GM18868 (cell line): ENCODE measurements around the gene PNMT.

Source experiments
- ATAC-seq: cut with Tn5 transposase; IDR thresholded peaks from one replicate; pipeline ENCODE4 v1.9.1; 2021; ENCODE audit warnings: mild to moderate bottlenecking, moderate library complexity; ENCODE audit not compliant: unreplicated experiment

PNMT gene

DNA sequence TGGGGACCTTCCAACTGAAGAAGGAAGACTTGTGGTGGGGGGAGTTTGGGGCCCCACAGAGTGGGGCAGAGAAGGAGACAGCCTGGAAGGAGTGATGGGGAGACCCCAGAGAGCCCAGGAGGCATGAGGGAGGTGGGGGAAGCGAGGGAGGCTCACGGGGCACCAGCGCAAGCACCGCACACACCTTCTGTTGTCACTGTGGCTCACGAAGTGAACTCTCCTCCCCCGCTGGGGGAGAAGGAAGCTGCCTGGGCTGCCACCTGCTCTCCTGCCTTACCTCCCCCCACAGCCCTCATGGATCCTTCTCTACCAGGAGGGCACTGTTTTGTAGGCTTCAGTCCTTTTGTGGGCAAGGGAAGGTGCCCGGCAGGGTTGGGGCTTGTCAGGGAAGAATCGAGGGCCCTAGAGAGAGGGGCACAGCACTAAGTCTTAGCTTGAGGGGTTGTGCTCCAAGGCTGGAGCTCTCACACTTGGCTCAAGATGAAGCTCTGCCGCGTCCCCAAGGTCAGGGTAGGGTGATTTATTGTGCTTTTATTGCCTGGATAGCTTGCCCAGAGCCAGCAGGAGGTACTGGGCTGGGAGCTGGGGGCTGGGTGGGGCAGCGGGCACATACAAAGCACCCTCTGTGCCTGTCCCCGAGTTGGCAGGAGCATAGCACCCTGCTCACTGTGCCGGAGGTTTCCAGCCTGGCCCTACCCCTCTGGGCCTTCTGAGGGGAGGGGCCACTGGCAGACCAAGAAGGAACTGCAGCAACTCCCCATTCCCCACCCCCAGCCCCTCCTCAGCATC lies 35.9 kb upstream of the PNMT start:
- ATAC-seq: no peak

DNA sequence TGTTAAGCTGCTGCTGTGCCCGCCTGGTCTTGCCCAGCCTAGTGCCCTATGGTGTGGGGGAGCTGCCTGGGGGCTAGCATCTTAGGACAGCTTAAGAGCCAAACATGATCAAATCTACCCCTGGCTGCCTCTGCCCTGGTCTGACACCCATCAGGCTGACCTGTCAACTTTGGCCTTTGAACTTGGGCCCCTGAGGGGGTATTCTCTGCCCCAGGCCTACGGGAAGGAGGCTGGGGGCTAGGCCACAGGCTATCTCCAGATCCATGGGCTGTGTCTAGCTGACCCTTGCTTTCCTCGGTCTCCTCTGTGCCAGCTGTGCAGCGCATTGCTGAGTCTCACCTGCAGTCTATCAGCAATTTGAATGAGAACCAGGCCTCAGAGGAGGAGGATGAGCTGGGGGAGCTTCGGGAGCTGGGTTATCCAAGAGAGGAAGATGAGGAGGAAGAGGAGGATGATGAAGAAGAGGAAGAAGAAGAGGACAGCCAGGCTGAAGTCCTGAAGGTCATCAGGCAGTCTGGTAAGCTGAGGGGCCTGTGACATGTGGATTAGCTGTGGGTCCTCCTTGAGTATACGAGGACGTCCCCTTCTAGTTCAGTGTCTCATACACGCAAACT lies 34.6 kb upstream of the PNMT start:
- ATAC-seq: no peak

DNA sequence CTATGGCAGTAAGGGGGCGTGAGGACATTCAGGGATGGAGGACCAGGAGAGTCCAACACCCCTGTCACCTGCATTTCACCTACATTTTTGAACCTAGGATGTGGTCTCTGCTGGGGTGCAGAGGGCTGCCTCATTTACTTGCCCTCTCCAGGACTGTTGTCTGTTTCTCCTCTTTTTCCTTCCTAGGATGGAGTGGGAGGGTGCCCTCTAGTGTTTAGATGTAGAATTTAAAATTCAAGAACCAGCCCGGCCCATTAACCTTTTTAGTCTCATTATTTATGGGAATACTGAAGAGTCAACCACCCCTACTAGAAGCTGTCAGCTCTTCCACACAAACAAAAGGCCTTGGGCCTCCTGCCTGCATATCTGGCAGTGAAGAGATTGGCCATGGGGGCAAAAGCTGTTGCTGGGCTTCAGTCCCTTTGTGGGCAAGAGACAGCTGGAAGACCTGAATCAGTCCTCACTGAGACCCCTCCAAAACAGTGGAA lies 33.8 kb upstream of the PNMT start:
- ATAC-seq: no peak

DNA sequence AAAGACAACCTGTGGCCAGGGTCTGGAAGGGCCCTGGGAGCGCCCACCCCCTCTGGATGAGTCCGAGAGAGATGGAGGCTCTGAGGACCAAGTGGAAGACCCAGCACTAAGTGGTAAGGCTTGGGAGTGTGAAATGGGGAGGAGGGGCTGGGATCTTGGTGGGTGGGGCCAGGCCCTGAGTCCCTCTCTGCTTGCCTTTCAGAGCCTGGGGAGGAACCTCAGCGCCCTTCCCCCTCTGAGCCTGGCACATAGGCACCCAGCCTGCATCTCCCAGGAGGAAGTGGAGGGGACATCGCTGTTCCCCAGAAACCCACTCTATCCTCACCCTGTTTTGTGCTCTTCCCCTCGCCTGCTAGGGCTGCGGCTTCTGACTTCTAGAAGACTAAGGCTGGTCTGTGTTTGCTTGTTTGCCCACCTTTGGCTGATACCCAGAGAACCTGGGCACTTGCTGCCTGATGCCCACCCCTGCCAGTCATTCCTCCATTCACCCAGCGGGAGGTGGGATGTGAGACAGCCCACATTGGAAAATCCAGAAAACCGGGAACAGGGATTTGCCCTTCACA lies 32.6 kb upstream of the PNMT start:
- no peak for ATAC-seq

DNA sequence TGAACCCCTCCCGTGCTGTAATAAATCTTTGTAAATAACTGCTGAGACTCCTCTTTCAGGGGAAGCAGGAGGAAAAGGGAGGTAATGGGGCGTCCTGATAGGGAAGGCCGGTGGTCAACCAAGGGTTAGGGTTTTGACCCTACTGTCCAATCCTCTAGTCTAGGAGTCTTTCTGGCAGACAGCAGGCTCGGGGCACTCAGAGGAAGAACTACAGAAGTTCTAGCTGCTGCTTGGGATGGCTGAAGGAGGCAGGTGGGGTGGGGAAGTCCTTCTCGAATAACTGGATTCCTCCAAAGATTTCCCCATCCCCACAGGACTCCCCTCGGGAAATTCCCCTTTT lies 31.7 kb upstream of the PNMT start:
- no peak for ATAC-seq

DNA sequence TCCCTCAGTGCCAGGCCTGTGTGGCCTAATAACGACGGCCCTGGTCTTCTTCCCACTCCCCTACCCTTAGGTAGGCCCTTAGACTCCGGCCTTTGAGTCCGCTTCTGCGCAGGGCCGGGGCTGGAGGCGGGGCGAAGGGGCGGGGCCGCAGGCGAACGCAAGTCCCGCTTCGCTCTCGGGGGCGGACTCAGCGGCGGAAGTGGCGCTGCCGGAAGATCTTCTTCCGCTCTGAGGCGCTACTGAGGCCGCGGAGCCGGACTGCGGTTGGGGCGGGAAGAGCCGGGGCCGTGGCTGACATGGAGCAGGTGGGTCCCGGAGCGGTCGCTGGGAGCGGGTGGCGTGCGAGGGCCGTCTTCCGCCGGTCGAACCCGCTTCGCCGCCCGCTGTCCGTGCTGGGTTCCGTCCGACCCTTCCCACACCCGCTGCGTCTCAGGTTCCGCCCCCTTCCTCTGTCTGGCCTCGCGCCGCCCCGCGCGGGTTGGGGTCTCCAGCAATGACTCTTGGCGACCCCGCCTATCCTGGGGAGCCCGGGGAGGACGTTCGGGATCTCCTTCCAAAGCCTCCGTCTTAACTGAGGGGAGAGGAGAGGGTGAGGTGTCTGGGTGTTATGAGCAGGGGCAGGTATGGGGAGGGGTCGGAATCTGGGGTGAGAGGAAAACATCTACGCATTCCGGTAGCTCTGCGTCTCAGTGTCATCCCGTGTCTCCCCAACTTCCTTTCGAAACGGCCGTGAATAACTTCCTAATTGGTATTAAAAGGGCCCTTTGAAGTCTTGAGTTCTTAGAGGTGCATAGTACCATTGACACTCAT lies 31.1 kb upstream of the PNMT start, which contains the start of gene STARD3:
Gene STARD3 (plus strand): TSS at position 218 of the 810 bp plus-strand sequence. CDS start 16,388 bp downstream, outside the sequence.
- ATAC-seq: peak; percentile 89

DNA sequence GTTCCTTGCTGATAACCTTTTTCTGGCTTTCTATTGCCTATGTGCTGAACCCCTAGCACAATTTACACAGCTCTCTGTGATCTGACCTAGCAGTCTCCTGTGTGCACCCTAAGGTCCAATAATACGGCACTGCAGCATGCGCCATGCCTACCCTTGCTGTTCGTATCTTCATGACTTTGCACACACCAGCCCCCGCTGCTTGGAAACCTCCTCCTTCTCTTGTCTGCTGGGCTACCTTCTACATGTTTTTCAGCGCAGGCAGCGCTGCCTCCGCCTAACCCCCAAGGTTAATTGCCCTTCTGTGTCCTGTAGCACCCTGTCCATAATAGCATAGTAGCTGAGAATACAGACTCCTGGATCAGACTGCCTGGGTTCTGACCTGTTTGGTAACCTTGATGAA lies 29.9 kb upstream of the PNMT start:
- no peak for ATAC-seq

DNA sequence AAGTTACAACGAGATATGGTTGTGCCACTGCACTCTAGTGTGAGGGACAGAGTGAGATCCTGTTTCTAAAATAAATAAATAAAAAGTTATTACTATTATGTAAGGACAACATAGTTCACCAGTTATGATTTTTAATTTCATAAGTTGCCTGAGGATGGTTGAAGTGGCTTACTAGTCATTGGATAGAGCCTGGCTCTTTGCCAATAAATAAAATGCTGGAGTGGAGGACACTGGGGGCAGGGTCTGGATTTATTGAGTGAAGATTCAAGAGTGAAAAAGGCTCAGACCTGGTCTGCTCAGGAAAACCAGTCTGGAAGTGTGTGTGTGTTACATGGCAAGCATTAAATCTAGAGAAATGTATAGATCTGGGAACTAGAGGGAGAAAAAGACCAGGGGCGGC lies 29.2 kb upstream of the PNMT start:
- no peak for ATAC-seq

DNA sequence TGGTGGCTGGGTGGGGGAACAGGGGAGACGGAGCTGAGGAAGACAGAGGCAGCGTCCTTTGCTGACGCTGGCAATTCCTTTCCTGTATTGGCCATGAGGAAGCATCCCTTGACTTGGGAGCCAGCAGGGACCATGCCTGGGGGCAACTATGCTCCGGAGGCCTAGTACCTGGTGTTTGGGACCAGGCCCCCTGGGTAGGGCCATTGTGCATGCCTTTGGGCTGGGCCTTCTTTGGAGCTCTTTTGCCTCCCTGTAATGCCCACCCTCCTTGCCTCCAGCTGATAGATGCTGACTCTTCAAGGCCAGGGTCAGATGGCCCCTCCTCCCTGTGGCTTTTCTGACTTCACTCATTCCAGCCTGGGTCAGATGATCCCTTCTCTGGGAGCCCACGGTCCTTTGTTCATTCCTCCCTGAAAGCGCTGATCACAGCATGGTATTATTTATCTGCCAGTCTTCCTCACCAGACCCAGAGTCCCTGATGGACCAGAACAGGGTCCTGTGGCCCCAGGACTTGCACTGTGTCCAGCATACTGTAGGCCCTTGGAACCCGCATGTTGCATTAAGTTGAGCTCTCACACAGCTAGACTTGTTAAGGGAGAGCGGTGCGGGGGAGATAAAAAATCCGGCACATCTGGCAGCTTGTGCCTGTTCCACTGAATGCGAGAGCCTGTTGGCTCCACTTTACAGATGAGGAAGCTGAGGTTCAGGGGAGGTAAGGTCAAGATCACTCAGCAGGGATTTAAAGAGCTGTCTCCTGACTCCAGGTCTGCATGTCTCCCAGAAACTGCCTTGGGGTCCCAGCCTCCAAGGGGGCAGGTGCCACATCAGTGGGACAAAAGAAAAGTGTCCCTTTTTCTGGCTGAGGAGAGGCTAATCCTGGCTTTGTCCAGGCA lies 28.4 kb upstream of the PNMT start:
- ATAC-seq: no peak

DNA sequence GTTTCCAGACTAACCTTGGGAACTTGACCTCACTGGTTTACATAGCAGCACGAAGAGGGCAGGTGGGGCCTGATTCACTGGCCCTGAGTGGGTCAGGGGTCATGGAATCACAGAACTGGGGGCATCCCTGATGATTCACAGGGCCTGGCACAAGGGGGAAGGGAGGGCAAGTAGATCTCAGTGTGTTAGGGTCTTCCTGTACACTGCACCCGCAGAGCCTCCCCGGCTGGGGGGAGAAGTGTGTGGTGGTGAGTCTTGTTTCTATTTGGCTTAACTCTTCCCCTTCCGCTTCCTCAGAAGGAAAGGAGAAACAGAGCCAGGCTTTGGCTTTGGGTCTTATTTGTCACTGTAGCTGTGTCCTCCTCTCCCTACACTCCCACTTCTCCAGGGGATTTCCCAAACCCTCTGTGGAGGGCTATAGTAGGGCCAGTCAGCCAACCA lies 27.6 kb upstream of the PNMT start:
- no peak for ATAC-seq

DNA sequence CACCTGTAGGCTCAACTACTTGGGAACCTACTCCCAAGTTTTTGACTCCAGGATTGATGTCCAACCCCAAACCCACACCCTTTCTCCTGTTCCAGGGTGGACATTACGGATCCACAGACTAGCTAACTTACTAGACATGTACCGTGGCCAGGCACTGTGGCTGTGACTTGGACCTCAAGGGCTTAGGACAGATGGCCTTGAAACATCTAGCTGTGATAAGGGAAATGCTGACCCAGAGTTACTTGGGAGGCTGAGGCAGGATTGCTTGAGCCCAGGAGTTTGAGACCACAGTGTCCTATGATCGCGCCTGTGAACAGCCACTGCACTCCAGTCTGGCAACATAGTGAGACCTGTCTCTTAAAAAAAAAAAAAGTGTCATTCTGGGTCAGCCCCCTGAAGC lies 27.2 kb upstream of the PNMT start:
- ATAC-seq: no peak

DNA sequence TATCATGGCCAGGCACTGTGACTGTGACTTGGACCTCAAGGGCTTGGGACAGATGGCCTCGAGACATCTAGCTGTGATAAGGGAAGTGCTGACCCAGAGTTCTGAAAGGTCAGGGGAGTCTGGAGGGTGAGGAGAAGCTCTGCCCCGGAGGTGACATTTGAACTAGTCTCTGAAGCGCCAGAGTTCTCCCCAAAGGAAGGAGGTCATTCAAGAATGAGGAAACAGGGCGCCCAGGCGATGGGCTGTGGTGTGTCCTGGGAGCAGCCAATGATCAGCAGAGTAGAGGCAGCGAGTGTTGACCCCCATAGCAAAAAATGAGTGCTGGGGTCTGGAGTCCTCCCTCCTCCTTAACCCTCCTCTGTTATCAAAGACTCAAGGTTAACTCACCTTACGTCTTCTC lies 26.4 kb upstream of the PNMT start:
- ATAC-seq: no peak

DNA sequence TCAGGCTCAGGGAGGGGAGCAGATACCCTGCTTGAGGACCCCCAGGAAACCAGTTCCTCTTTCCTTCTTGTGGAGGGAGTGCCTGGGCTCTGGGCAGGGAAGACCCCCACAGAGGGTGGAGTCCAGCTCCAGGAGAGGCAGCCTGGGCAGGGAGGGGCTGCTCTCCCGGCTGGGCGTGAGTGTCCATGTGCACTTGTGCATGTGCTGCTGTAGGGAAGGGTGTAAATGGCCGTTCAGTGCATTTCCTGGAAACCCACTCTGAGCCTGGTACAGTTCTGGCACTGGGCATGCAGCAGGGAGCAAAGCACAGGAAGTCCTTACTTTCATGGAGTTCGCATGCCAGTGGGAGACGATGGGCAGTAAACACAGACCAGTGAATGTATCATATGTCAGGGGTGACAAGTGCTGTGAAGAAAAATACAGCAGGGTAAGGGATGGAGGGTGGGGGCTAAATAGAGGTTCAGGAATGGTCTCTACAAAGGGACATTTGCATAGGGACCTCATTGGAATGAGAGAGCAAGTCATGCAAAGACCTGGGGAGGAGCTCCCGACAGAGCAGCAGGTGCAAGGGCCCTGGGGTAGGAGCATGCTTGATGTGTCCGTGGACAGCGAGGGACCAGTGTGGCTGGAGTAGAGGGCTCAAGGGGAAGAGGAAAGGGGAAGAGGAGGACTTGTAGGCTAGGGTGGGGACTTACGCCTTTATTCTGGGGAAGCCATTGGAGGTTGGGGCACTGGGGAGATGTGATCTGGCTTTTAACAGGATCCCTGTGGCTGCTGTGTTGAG lies 25.8 kb upstream of the PNMT start:
- ATAC-seq: no peak

DNA sequence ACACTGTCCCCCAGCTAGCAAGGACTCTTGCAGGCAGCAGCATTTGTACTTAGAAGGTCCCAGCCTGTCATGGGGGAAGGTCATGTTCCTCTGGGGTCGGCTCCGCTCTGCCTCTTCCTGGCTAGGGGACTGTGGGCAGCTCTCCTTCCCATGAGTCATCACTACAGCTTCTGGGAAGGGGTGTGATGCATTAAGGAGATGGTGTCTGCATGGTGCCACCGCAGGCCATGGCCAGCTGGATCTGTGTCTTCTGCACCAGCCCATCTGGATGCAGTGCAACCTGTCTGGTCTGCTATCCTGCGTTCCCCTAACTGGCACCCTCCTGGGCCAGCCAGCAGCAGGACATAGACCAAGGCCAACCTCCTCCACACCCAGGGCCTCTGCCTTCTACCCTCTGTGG lies 25.0 kb upstream of the PNMT start:
- no peak for ATAC-seq

DNA sequence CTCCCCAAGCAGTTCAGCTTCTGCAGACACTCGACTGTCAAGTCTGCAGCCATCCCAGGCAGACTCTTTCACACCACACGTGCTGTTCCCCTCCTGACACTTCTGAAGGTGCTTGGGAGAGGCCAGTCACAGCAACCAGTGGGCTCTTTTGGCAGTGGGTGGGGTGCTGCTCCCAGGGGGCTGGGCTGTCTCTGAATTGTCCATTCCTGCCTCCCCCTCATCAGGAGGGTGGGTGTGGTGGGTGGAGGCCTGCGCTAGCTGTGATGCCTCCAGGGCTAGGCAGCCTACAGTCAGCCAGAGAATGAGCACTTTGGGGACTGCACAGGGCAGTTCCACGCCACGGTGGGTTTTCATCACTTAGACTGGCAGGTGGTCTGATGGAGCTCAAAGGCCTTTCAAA lies 21.0 kb upstream of the PNMT start:
- no peak for ATAC-seq

DNA sequence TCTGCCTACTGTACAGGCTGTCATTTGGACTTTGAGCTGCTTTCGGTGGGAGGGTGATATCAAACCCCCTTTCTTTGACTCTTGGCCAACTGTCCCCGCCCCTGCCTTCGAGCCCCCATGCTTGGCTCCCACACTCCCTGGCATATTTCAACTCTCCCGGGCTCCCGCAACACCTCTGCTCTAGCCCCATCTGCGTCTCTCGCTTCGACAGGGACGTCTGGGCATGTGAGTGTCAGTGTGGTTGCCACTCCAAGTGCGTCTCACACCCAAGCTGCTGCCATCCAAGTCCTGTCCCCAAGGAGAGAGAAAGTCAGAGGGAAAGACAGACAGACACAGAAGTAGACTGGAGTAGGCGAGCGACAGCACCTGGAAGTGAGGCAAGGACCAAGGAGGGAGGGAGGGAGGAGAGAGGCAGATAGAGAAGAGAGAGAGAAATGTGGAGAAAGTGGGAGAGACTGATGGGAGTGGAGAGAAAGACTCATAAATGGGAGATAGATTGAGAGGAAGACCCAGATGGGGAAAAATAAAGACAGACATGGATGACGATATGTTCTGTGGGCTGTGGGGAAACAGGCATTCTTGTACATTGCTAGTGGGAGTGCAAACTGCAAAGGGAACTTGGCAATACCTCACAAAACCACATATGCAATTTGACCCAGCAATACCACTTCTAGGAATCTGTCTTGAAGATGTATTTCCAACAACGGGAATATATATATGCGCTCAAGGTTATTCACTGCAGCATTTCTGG lies 19.5 kb upstream of the PNMT start:
- no peak for ATAC-seq

DNA sequence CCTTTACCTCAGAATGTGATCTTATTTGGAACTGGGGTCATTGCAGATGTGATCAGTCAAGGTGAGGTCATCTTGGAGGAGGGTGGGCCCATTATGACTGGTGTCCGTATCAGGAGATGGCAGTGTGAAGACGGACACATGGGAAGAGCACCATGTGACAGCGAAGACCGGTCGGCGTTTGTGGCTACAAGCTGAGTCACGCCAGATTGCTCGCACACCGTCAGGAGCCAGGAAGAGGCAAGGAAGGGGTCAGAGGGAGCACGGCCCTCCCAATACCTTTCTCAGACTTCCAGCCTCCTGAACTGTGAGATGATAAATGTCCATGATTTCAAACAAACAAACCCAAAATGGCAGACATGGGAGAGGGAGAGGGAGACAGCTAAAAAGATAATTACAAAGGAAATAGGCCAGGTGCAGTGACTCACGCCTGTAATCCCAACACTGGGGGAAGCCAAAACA lies 18.1 kb upstream of the PNMT start:
- ATAC-seq: no peak

DNA sequence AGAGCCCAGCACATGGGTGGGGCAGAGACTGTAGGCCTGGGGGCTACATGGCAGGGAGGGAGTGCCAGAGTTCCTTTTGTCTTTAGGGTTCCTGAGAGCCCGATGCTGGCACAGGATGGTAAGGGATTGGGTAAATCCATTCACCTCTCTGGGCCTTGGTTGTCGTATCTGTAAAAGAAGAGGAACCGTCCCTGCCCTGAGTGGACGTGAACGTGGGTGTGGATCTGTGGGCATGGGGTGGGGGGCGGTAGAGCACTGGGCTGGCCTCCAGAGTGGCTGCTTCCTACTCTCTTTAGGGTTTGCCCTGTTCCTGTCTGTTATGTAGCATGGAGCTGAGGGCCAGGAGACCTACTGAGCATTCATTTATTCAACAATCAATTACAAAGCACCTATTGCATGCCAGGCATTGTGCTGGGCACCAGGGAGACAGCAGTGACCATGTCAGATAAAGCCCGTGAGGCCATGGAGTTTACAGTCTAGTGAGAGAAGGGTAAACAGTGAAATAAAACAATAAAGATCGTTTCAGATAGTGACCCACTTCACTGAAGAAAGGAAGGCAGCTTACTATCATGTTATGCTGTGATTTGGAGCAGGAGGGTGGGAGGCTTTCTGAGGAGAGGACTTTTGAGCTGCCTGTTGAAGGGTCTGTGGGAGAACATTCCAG lies 16.2 kb upstream of the PNMT start:
- no peak for ATAC-seq
